ENCODE data around the gene PRR19. TPM values are rescaled to one million over a fixed set of nuclear protein-coding genes. Genes with fewer than 3 reads are reported as not detected.

Gene PRR19
- total RNA-seq, 1 donor from 2014 or later = 0.71 TPM

- intact Hi-C loops (cut with DNase I) = no loop called here
- Histone ChIP-seq H3K9me3 (no peaks in the 10 kb centered on the region), H3K36me3 (peaks cover 61% of the 10 kb centered on the region), H3K27me3 (ENCODE audit: low read depth) (no peaks in the 10 kb centered on the region), H3K27ac (no peak overlapping the region), H3K4me3 (no peak overlapping the region), H3K4me1 (peaks cover 29% of the 10 kb centered on the region)
- ATAC-seq (no peak), DNase-seq (no peak)
- TF ChIP-seq CTCF (IDR thresholded peaks at IDR 0.05) = no peak
Observed at GRCh38 chr19:42287827-42288107, 14.2 kb upstream of the PRR19 start.

- peaks cover 23% of the 10 kb centered on the region for H3K4me1 ChIP-seq
- intact Hi-C loops (cut with DNase I) = no loop called here
- no peak overlapping the region for H3K4me3 ChIP-seq
- H3K27me3 ChIP-seq (ENCODE audit: low read depth) = no peaks in the 10 kb centered on the region
- ATAC-seq (no peak), DNase-seq (no peak)
- no peak overlapping the region for H3K27ac ChIP-seq
- H3K9me3 ChIP-seq = no peaks in the 10 kb centered on the region
- peaks cover 67% of the 10 kb centered on the region for H3K36me3 ChIP-seq
- TF ChIP-seq CTCF (IDR thresholded peaks at IDR 0.05) = no peak
Observed at GRCh38 chr19:42288387-42288786, 13.5 kb upstream of the PRR19 start.

- no peak for DNase-seq
Observed at GRCh38 chr19:42288881-42289555, 12.9 kb upstream of the PRR19 start.

GRCh38 chr19:42289556-42290041 is 12.3 kb upstream of the PRR19 start:
- H3K36me3 ChIP-seq = peaks cover 79% of the 10 kb centered on the region
- intact Hi-C loops (cut with DNase I) = no loop called here
- no peak overlapping the region for H3K4me3 ChIP-seq
- H3K9me3 ChIP-seq = no peaks in the 10 kb centered on the region
- H3K27ac ChIP-seq = no peak overlapping the region
- H3K27me3 ChIP-seq (ENCODE audit: low read depth) = no peaks in the 10 kb centered on the region
- peaks cover 22% of the 10 kb centered on the region for H3K4me1 ChIP-seq
- DNase-seq (no peak), ATAC-seq (no peak)
- no peak for TF ChIP-seq CTCF (IDR thresholded peaks at IDR 0.05)

More at GRCh38 chr19:42288881-42289555, 12.9 kb upstream of the PRR19 start:
- Histone ChIP-seq H3K27me3 (ENCODE audit: low read depth) (no peaks in the 10 kb centered on the region), H3K4me1 (peaks cover 22% of the 10 kb centered on the region), H3K9me3 (no peaks in the 10 kb centered on the region), H3K36me3 (peaks cover 73% of the 10 kb centered on the region), H3K27ac (no peak overlapping the region), H3K4me3 (no peak overlapping the region)
- ATAC-seq = no peak
- TF ChIP-seq CTCF (IDR thresholded peaks at IDR 0.05) = no peak
- intact Hi-C loops (cut with DNase I) = no loop called here

GRCh38 chr19:42290136-42290522 is 11.8 kb upstream of the PRR19 start:
- intact Hi-C loops (cut with DNase I) = no loop called here

More at GRCh38 chr19:42290136-42290522, 11.8 kb upstream of the PRR19 start:
- Histone ChIP-seq H3K36me3 (peaks cover 85% of the 10 kb centered on the region), H3K9me3 (no peaks in the 10 kb centered on the region), H3K27ac (no peak overlapping the region), H3K27me3 (ENCODE audit: low read depth) (no peaks in the 10 kb centered on the region), H3K4me1 (peaks cover 17% of the 10 kb centered on the region), H3K4me3 (no peak overlapping the region)
- no peak for TF ChIP-seq CTCF (IDR thresholded peaks at IDR 0.05)
- ATAC-seq (no peak), DNase-seq (no peak)
